T follicular helper cell (primary cell): Measurements from ENCODE around the gene SUMO3.

Experiments
- DNase-seq: peaks from one replicate; pipeline ENCODE4 v3.0.0-alpha.2; 2020; ENCODE audit warnings: low read depth

Gene SUMO3

DNA sequence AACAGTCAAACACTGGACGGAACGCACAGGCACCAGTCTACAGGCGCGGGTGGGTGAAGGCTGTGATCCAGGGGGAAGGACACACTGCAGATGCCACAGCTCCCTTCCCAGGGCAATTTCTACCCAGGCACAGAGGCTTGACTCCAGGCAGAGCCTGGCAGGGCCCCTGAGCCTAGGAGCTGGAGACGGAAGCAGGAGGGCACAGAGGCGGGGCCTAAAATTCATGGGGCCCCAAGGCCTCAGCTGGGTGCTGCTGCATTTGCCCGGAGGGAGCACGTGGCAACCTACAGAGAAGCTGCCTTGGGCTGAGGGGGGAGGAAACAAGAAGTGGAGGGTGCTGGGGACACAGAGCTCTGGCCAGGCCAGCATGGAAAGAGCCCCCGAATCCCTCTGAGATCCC is 57.5 kb downstream of the SUMO3 start:
- no peak for DNase-seq

GRCh38 chr21:44759628-44760285 is 58.1 kb downstream of the SUMO3 start:
- DNase-seq, result no peak

GRCh38 chr21:44758781-44759627 is 58.9 kb downstream of the SUMO3 start:
- no peak for DNase-seq

GRCh38 chr21:44758141-44758561 is 59.7 kb downstream of the SUMO3 start:
- no peak for DNase-seq

DNA sequence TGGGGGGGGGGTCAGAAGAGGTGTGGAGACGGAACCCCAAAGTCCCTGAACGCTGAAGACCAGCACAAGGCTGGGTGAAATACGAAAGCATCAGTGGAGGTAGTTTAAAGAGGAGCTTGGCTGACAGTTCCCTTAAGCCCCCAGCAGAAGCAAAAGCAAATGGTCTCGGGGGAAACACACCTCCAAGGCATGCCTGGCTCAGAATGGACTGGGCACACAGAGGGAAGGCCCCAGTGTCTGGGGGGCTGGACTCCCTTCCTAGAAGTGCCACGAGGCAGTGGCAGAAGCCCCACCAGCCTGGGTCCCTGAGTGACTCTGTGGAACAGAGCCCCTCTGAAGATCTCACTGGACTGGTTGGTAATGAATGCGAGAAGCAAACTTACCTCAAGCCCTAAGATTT is 60.1 kb downstream of the SUMO3 start:
- no peak for DNase-seq

DNA sequence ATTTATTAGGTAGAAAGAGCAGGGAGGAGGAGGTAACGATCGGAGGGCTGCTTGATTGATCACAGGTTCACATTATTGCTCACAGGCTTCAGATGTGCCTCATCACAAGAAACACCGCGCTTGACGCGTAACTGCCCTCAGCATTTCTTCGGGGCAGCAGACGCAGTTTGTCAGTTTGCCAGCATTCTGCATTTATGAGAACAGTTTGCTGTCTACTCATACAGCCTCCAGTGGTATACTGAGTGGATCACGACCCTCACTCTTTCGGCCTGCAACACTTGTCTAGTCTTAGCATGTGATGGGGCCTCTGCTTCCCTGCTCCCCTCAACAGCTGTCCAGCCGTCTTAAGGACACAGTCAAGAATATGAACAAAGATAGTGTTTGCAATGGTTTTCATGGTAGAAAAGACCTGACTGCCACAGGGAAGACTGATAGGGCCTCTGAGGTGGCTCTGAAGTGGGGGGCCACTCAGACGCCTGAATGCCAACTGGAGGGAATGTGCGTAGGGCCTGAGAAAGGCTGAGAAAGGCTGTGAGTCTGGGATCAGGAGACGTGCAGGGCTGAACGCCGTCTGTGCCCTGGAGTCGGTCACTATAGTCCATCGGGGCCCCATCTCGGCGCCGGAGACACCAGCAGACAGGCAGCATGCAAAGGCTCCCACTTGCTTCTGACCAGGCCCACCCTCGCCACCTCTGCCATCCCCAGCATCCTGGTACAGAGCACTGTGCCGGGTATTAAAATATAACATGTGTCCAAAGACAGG is 61.3 kb downstream of the SUMO3 start:
- DNase-seq, result no peak
